Endodermal cell (in vitro differentiated cells): ENCODE data around the gene APIP. TPM values are rescaled to one million over a fixed set of nuclear protein-coding genes. Genes with fewer than 3 reads are reported as not detected.

Experiments
- DNase-seq: peaks from one replicate; pipeline ENCODE4 v3.0.0-alpha.2; 2017
- H3K27ac ChIP-seq: 2 replicates; pipeline ENCODE4 v1.5.1; 2013; ENCODE audit warnings: mild to moderate bottlenecking, low read depth, low read length, moderate library complexity
- H3K27me3 ChIP-seq: 2 replicates; pipeline ENCODE4 v1.6.1; 2013; ENCODE audit warnings: mild to moderate bottlenecking, low read length, moderate library complexity; ENCODE audit not compliant: insufficient read depth, control insufficient read depth, poor library complexity, severe bottlenecking
- H3K36me3 ChIP-seq: 2 replicates; pipeline ENCODE4 v1.7.0; 2013; ENCODE audit warnings: mild to moderate bottlenecking, low read length, moderate library complexity; ENCODE audit not compliant: control insufficient read depth, insufficient read depth
- H3K4me1 ChIP-seq: one replicate; pipeline ENCODE4 v1.7.0; 2013; ENCODE audit warnings: low read length; ENCODE audit not compliant: control insufficient read depth, insufficient read depth
- H3K4me3 ChIP-seq: 2 replicates; pipeline ENCODE4 v1.5.1; 2013; ENCODE audit warnings: mild to moderate bottlenecking, low read length, moderate library complexity
- H3K9ac ChIP-seq: 2 replicates; pipeline ENCODE4 v1.6.1; 2013; ENCODE audit warnings: mild to moderate bottlenecking, low read length, moderate library complexity; ENCODE audit not compliant: poor library complexity, severe bottlenecking; ENCODE audit errors: extremely low read depth
- H3K9me3 ChIP-seq: 2 replicates; pipeline ENCODE4 v1.6.1; 2013; ENCODE audit warnings: mild to moderate bottlenecking, low read length, moderate library complexity; ENCODE audit not compliant: control insufficient read depth
- H3K27ac Mint-ChIP-seq: 2 replicates; pipeline ENCODE4 v1.8.0; 2020; ENCODE audit warnings: mixed read lengths
- H3K27me3 Mint-ChIP-seq: 2 replicates; pipeline ENCODE4 v1.8.0; 2021; ENCODE audit warnings: mild to moderate bottlenecking, mixed read lengths; ENCODE audit not compliant: insufficient read depth
- H3K36me3 Mint-ChIP-seq: 2 replicates; pipeline ENCODE4 v1.8.0; 2020; ENCODE audit warnings: low read depth, mixed read lengths
- H3K4me1 Mint-ChIP-seq: 2 replicates; pipeline ENCODE4 v1.8.0; 2020; ENCODE audit warnings: mixed read lengths
- H3K4me3 Mint-ChIP-seq: 2 replicates; pipeline ENCODE4 v1.8.0; 2020; ENCODE audit warnings: mild to moderate bottlenecking, moderate library complexity, mixed read lengths
- H3K9me3 Mint-ChIP-seq: 2 replicates; pipeline ENCODE4 v1.8.0; 2020; ENCODE audit warnings: mild to moderate bottlenecking, mixed read lengths
- microRNA-seq: library from miRNA; unstranded; fragments of <30 nt; microRNA quantifications from one replicate; pipeline ENCODE4 v1.2.0, GENCODE V29; 2020; ENCODE audit warnings: borderline microRNAs expressed
- total RNA-seq, 2 donors: library from RNA; stranded (reverse); fragmentation: NEBNext Ultra II Directional in 1 of 2; extraction: Animal tissue kit (Norgen Biotek cat#: 25700) in 1 of 2; gene quantifications; 2 replicates in 1 of 2; 3 replicates in 1 of 2; pipeline ENCODE4 v1.2.1, GENCODE V29; 2021
- TF ChIP-seq, protein P1 (sequence below): fragments of 200-600 bp; sonication (generic); conservative IDR thresholded peaks from 2 replicates; pipeline ENCODE4 v1.5.0; 2021; ENCODE audit warnings: antibody characterized with exemption, mild to moderate bottlenecking

APIP gene
- total RNA-seq, 2 donors from 2014 or later: 31.8 to 46.2 TPM

DNA sequence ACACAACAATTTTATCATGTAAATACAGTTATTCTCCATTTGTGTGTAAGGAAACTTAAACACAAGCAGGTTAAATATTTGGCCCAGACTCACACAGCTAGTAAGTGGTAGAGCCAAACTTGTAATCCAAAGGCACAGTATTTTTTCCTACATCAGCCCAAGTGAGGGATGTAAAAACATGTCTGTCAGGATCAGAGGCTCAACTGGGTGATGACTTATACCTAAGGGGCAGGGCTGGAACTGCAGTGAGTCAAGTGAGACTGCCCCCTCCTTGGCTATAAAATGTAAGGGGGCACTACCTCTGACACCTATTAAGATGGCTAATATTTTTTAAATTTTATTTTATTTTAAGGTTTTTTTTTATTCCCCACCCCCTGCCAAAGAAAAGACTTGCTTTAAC lies 82.6 kb downstream of the APIP start:
- no peak overlapping the region for H3K27ac Mint-ChIP-seq
- peaks cover 30% of the 10 kb centered on the region for H3K4me1 Mint-ChIP-seq
- peaks cover 5% of the 10 kb centered on the region for H3K36me3 Mint-ChIP-seq
- Histone ChIP-seq H3K4me1 (peaks cover 18% of the 10 kb centered on the region), H3K36me3 (no peaks in the 10 kb centered on the region), H3K27ac (no peak overlapping the region), H3K9ac (no peak overlapping the region), H3K9me3 (peaks cover 8% of the 10 kb centered on the region), H3K4me3 (no peak overlapping the region), H3K27me3 (no peaks in the 10 kb centered on the region)
- no peak overlapping the region for H3K4me3 Mint-ChIP-seq
- DNase-seq: no peak
- no peaks in the 10 kb centered on the region for H3K27me3 Mint-ChIP-seq
- H3K9me3 Mint-ChIP-seq: no peaks in the 10 kb centered on the region
- TF ChIP-seq, protein P1, sequence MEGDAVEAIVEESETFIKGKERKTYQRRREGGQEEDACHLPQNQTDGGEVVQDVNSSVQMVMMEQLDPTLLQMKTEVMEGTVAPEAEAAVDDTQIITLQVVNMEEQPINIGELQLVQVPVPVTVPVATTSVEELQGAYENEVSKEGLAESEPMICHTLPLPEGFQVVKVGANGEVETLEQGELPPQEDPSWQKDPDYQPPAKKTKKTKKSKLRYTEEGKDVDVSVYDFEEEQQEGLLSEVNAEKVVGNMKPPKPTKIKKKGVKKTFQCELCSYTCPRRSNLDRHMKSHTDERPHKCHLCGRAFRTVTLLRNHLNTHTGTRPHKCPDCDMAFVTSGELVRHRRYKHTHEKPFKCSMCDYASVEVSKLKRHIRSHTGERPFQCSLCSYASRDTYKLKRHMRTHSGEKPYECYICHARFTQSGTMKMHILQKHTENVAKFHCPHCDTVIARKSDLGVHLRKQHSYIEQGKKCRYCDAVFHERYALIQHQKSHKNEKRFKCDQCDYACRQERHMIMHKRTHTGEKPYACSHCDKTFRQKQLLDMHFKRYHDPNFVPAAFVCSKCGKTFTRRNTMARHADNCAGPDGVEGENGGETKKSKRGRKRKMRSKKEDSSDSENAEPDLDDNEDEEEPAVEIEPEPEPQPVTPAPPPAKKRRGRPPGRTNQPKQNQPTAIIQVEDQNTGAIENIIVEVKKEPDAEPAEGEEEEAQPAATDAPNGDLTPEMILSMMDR: no peak

Small RNAs within 50 kb of the gene (microRNA-seq; reads per million reads assigned to microRNA genes)
- gene MIR1343: 0.89 reads per million

Other genes starting within 250 kb of the APIP start
- gene PDHX, start 239 bp upstream of the APIP start, total RNA-seq: 10 to 100 TPM; 42.0 to 48.6 TPM
- gene CD44, start 222.8 kb upstream of the APIP start, total RNA-seq: 1 to 10 TPM; 1.2 to 4.6 TPM